NK-92 (cell line): ENCODE results near the gene TMEM238.

Experiments used
- DNase-seq: peaks from one replicate; lab custom pipeline; 2025; ENCODE audit not compliant: unreplicated experiment; lab: John Stamatoyannopoulos, UW

TMEM238 gene

DNA sequence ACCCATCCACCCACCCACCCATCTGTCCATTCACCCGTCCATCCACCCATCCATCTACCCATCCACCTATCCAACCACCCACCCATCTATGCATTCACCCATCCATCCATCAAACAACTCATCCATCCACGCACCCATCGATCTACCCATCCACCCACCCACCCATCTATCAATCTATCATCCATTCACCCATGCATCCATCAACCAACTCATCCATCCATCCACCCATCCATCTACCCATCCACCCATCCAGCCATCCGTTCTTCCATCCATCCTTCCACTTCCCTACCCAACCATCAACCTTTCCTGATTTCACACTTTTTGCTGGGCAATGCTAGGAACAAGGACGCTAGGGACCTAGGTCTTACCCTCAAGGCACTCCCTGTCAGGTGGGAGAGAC is 2.1 kb downstream of the TMEM238 start:
- no peak for DNase-seq

DNA sequence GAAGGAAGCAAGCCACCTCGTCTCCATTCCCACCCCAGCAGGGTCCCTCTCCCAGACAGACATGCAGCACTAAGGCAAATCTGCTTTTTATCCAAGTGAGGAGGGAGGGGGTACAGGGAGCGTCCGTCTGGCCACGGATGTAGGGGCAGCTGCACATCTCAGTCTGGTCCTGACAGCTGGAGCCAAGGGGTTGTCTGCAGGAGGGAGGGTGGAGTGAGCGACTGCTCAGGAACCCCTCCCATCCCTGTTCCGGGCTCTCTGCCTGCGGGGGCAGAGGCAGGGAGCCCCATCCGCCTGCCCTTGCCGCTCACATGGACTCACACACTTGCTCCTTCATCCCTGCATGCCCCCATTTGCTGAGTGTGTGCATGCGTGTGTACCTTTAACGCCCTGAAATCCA is 4.9 kb downstream of the TMEM238 start:
- no peak for DNase-seq

DNA sequence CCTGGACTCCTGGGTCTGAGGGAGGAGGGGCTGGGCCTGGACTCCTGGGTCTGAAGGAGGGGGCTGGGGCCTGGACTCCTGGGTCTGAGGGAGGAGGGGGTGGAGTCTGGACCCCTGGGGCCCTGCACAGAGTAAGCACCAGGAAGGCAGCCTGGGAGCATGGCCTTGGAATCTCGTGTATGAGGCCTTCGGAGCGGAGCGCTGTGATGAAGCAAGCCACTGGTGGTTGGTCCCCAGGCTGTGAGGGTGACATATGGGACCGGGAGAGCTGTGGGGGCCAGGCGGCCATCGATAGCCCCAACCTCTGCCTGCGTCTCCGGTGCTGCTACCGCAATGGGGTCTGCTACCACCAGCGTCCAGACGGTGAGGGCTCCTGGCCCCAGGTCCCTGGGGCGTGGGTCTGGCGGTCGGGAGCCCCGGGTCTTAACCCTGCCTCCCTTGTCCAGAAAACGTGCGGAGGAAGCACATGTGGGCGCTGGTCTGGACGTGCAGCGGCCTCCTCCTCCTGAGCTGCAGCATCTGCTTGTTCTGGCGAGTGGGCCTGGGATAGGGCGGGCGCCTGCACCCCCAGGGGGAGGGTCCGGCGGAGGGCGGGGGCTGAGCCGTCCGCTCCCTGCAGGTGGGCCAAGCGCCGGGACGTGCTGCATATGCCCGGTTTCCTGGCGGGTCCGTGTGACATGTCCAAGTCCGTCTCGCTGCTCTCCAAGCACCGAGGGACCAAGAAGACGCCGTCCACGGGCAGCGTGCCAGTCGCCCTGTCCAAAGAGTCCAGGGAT is 6.5 kb downstream of the TMEM238 start:
- no peak for DNase-seq

DNA sequence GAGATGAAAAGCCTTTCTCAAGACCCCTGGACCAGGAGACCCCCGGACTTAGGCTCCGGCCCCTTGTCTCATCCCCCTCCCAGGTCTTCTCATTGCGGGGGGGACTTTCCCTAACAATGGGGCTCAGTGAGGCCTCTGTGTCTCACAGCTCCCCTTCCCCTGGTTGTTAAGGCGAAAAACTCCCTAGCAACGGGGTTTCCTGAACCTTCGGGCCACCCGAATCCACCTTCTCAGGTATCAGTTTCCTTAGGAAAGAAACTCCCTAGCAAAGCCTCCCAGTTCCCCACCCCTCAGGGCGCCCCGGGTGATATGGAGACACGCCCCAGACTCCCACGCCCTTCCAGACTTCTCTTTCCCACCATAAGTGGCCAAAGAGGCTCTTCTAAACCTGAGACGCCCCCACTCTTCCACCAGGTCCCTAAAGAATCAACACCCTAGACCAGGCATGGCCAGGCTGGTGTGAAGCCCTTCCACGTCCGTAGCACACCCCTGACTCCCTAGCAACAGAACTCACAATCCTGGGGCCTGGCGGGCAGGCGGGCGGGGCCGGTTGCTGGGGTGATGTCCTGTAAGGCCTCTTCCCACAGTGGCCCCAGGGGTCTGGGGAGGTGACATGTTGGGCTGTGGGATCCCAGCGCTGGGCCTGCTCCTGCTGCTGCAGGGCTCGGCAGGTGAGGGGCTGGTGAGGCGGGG is 7.7 kb downstream of the TMEM238 start, which contains the start of gene TMEM190:
TMEM190 (plus strand) TSS at position 586 of the 693 bp plus-strand sequence; CDS start at position 614, 28 bp downstream.
- no peak for DNase-seq

DNA sequence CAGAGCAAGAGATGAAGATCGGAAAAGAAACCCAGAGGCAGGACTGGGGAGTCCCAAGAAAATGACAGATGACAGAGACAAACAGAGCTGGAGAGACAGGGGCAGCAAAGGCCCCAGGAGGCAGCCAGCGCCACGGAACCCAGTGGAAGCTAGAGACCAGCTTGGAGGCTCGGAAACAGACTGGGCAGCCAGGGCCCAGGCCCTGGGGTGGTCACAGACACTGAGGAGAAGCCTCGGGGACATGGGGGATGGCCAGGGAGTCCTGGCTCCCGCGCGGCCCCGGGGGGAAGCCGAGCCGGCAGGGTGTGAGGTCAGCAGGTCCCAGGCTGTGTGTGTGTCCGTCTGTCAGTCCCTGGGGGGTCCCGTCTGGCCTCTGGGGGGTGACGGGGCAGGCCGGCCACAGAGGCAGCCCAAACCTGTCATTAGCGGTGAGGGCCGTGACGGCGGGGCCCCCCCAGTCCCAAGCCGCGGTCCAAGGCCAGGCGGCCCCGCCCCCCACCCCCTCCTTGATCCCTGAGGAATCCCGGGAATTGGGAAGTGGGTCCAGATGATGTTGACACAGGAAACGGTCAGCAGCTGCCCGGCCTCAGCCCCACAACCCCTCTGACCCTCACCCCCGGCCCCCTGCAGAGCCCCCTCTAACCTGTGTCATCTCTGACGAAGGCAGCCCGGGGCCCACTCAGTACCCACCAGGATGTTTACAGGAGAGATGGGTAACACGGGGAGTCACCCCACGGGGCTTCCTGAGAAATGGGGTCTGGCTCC is 9.9 kb downstream of the TMEM238 start:
- DNase-seq: no peak

DNA sequence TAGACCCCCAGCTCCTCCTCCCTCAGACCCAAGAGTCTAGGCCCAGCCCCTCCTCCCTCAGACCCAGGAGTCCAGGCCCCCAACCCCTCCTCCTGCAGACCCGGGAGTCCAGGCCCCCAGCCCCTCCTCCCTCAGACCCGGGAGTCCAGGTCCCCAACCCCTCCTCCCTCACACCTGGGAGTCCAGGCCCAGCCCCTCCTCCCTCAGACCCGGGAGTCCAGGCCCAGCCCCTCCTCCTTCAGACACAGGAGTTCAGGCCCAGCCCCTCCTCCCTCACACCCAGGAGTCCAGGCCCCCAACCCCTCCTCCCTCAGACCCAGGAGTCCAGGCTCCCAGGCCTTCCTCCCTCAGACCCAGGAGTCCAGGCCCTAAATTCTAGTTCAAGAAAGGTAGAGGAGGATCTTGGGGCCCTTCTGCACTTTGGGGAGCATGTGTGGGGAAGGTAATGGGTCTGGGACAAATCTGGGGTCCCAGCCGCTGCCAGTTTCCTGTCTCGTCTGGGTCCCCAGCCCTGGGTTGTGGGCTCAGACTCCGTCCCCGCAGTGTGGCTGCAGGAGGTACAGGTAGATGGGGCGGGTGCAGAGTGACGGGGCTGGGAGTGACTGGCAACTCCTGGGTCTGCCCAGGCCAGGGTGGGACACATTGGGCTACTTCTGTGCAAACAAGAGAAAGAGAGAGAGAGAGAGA is 10.6 kb downstream of the TMEM238 start:
- DNase-seq: no peak

DNA sequence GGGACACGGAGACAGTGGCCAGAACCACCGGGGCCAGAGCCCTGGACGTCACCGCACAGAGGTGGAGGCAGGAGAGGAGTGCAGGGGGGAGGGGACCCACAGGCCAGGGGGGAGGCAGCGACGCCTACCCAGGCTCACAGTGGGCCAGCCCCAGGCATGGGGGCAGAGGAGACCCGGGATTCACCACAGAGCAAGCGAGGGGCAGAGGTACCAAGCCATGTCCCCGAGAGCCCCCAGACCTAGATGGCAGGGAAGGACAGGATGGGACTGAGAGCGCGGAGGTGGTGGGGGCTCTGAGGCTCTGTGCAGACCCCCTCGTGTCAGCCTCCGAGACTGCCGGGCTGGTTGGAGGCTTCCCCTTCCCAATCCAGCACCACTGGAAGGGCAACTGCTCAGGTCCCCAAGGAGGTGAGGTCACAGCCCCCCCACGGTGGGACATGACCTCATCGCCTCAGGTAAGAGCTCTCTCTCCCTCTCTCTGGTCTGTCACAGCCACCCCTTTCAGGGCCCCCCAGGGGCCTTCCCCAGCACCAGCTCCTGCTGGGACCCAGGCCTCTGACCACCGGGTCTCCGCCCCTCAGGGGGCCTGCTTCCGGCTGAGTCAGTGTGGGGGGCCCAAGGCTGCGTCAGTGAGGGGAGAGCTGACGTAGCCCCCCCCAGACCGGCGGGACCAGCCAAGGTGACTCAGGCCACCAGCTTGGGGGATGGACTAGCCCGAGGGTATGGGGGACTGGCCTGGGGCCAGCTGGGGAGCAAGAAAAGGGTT is 11.6 kb downstream of the TMEM238 start:
- DNase-seq: no peak

DNA sequence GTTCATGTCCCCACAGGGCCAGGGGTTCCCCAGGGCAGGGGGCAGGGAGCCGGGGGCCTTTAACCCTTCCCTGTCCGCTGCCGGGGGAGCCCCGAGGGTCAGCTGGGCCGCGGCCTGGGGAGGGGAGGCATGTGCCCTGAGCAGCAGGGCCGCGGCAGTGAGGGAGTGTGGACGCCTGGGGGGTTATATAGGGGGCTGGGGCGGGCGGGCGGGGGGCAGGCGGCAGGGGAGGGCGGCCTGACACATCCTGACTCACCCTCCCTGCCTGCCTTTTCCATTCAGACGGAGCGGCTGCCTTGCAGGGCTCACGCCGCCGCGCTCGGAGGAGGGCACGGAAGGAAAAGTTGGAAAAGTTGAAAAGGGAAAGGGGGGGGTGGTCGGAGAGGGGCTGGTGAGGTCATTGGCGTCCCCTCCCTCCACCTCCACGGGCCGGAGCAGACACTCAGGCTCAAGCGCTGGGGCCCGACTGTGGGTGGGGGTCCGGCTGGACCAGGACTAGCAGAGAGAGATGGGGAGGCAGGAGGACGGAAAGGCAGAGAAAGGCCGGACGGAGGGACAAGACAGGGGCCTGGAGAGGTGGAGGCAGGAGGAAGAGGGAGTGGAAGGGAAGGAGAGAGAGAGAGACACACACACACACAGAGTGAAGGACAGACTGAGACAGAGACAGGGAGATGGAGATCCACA is 13.6 kb downstream of the TMEM238 start, which contains the start of gene IL11:
IL11 (minus strand) TSS at position 159 of the 684 bp plus-strand sequence; CDS start at position 6, 153 bp downstream.
- DNase-seq: no peak

DNA sequence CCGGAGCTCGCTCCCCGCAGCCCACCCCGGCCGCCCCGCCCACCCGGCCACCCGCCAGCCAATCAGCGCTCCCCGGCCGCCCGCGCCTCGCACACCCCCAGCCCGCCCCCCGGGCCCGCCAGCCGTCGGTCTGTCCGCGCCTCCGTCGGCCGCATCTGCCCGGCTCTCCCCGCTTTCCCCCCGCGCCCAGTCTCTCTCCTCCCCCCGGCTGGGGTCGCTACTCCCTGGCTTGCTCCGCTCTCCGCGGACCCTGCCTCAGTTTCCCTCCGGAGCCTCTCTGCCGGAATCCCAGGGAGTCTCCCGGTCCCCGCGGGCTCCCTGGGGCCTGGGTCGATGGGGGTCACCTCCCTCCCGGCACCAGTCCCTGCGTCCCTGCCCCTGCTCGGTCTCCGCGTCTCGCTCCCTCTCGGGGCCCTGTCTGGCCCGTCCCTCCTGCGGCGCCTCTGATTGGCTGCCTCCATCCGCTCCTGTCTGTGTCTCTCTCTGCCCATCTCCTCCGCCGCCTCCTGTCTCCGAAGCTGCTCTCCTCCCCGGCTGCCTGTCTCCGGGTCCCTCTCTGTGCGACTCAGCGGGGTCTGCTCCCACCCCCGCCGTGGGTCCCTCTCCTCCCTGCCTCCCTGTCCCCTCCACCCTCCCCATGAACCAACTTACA is 14.3 kb downstream of the TMEM238 start:
- DNase-seq: no peak

DNA sequence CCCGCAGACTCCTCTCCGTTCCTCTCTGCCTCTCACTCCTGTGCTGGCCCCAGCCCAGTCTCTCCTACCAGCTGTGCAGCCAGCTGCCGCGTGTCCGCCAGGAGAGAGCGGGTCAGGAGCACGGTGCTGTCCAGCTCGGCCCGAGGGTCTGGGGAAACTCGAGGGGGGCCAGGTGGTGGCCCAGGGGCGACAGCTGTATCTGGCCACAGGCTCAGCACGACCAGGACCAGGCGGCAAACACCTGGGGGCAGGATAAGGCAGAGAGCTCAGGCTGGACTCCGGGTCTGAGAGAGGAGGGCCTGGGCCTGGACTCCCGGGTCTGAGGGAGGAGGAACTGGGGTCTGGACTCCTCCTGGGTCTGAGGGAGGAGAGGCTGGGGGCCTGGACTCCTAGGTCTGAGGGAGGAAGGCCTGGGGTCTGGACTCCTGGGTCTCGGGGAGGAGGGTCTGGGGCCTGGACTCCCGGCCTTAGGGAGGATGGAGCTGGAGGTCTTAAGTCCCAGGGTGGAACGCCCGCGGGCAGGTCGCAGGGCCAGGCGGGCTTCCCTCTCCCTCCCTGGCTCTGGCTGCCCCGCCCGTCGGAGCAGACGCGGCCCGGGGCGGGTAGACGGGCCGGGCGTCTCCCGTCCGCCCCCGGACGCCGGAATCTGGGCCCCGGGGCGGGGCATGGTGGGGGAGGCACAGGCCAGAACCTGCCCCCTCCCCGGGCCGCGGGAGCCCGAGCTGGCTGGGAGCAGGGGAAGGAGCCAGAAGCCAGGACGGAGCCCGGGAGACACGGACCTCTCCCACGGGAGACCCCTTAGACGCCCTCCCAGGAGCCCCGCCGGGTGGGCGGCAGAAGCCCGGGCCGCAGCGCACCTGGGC is 15.2 kb downstream of the TMEM238 start:
- DNase-seq: no peak

DNA sequence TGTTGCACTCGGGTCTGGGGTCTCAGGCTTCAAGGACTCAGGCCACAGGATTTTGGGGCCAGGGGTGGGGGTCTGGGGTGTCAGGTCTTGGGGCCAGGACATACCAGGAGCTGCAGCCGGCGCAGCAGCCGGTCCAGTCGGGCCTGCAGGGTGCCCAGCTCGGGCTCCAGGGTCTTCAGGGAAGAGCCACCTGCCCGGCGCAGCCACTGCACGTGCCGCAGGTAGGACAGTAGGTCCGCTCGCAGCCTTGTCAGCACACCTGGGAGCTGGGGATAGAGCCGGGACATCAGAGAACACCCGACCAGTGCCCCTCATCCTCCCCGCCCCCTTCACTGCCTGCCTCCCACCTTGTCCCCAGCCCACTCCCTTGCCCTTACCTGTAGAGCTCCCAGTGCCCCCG is 16.0 kb downstream of the TMEM238 start:
- no peak for DNase-seq

DNA sequence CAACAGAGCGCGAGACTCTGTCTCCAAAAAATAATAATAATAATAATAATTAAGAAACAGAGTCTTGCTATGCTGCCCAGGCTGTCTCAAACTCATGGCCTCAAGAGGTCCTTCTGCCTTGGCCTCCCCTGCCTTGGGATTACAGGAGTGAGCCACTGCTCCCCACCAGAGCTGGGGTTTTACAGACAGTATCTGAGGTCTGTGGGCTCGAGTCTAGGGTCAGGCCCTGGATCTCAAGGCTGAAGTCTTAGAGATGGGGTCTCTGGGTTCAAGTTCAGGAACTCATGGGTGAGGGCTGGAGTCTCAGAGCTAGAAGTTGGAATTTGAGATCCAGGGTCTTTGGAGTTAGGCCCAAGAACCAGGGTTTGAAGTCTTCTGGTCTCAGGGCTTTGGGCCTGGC is 17.3 kb downstream of the TMEM238 start:
- DNase-seq: no peak

DNA sequence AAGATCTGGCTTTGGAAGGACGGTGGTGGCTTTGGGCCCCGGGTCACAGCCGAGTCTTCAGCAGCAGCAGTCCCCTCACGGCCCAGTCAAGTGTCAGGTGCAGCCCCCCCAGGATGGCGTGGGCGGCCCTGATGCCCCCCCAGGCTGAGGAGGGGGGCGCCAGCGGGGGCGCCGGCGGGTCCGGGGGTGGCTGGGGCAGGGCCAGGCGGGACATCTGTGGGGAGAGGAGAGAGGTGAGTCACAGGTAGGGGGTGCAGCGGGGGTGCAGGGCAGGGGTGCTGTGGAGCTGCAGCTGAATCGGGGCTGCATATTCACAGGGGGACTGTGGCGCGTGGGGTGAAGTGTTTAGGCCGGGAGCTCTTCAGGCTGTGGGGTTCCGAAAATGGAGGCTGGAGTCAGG is 18.1 kb downstream of the TMEM238 start:
- DNase-seq: no peak

DNA sequence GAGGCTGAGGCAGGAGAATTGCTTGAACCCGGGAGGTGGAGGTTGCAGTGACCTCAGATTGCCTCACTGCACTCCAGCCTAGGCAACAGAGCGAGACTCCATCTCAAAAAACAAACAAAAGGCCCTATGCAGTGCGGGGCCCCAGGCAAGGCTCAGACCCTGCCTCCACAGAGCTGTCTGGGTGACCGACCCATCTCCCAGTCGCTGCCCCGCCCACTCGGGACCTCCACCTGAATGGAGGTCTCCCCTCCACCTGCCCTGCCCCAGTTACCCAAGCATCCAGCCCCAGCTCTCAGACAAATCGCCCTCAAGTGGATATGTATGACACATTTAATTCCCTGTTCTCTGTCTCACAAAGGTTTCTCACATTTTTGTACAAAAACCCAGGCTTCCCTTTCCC is 18.8 kb downstream of the TMEM238 start:
- DNase-seq: no peak

DNA sequence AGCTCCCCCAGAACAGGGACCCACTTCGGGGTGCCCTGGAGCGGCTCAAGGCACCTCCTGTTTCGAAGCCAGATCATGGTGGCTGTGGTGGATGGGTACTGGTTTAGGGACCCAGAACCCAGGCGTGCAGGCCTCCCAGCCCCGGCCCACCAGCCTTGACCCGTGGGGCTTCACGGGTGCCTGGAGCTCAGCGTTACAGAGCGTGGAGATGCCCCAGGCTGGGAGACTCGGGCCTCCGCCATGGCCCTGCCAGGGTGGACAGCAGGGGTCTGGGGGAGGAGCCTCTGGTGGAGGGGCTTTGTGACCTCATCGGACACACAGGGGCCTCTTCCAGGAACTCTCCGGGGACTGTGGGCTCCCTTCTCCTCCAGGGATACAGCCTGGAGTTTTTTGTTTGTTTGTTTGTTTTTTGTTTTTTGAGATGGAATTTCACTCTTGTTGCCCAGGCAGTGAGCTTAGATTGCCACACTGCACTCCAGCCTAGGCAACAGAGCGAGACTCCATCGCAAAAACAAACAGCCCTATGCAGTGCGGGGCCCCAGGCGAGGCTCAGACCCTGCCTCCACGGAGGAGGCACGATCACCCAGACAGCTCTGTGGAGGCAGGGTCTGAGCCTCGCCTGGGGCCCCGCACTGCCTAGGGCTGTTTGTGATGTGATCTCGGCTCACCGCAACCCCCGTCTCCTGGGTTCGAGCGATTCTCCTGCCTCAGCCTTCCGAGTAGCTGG is 20.9 kb downstream of the TMEM238 start, which contains the start of gene GARIN5B:
GARIN5B (minus strand) TSS at position 271 of the 727 bp plus-strand sequence; CDS start at position 77, 194 bp downstream.
- DNase-seq: no peak

DNA sequence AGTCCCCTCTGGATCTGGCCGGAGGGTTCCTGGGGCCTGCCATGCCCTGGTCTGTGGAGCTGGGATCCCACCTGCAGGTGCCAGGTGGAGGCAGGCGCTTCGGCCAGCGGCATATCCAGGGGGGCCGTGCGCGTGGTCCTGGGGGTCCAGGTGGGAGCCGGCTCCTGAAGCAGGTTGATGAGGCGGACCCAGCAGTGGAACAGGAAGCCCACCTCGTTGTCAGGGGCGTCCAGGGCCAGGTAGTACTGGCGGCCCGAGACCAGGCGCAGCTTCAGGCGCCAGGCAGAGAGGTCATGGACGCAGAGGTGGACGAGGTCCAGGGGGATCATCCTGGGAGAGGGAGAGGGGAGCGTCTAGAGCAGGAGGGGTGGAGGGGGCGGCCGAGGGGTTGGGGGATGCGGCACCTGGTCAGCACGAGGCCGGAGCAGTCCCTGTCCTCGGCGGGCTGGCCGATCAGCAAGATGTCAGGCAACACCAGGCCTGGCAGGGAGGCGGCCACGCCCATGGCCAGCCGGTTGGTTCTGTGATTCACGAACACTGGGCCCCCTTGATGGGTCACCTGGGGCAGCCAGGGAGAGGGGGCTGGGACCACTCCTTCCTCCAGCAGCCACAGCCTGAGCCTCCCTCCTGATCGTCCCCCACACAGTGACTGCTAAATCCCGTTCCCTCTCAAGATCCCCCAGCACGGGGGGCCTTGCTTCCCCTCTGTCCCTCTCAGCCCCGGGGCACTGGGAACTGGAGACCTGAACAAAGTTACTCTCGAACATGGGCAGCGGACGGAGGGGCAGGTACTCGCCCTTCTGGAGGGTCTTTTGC is 21.7 kb downstream of the TMEM238 start:
- DNase-seq: no peak

DNA sequence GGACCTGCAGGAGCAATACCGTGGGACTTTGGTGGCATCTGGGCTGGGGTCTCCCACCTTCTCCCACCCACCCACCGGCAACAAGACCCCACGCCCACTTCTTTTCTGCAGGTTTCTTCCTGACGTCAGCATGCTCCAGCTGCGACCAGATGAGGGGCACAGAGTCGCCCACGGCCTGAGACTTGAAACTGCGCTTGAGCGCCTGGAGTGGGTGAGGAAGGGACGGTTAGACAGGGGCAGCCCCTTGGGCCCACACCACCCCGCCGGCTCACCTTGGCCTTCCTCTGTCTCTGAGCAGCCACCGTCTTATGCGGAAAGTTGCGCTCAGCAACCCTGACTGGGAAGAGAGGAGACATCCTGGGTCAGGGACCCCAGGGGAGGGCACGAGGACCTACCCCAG is 23.2 kb downstream of the TMEM238 start:
- no peak for DNase-seq
